Activated T-helper 1 cell treated with anti-CD3 and anti-CD28 coated beads, Interleukin-12 subunit alpha, Interleukin-12 subunit beta, Interleukin-2, Interleukin-4 antibody, amounts not matched to agents 30 ng/mL and 10 ng/mL and 1 ng/mL, durations not matched to agents 14 hours and 24 hours and 36 hours (primary cell): Measurements from ENCODE around the gene SACM1L. TPM values are rescaled to one million over a fixed set of nuclear protein-coding genes. Genes with fewer than 3 reads are reported as not detected.

Source experiments
- total RNA-seq: library from RNA; stranded (reverse); gene quantifications from 2 replicates; pipeline ENCODE4 v1.2.3, GENCODE V29; 2022

Gene SACM1L
- total RNA-seq, 1 donor from 2014 or later, result 112 TPM

Other genes with a start within 250 kb of the SACM1L start
- 36.3 and 40.8 TPM in 2 replicates for gene LIMD1, start 94.6 kb upstream of the SACM1L start, total RNA-seq
- gene SLC6A20, start 107.1 kb downstream of the SACM1L start, total RNA-seq, result not detected in 2 replicates
- 5.2 and 6.5 TPM in 2 replicates for gene LZTFL1, start 152.7 kb downstream of the SACM1L start, total RNA-seq
- gene CCR9, start 197.1 kb downstream of the SACM1L start, total RNA-seq, result not detected in 2 replicates